Measurements from ENCODE around the gene NOTCH1. TPM values are rescaled to one million over a fixed set of nuclear protein-coding genes. Genes with fewer than 3 reads are reported as not detected.

The NOTCH1 gene
- total RNA-seq, 1 experiment from 2014 or later, result 95.6 TPM

DNA sequence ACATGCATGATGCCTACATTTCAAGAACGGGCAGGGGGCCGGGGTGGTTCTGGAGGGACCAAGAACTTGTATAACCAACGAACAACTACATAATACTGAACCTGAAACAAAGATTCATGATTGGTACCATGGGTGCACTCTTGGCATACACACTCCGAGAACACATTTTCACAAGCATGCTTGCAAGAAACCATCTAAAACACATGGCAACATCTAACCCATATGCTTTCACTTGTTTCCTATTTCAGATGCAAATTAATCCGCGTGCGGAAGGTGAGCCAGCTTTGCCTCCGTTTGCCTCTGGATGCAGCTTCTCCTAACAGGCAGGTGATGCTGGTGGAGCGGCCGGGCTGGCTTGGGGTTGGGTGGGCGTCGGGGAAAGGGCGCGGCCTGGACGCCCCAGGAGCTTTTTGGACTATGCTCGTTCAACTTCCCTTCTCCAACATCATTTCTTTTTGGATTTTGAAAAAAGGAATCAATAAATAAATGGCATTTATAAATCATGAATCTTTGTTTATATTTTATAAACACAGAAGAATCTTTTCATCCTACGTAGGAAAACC, 50.5 kb downstream of the NOTCH1 start:
- Mint-ChIP-seq H3K27ac (no peak overlapping the region), H3K9me3 (peaks cover 3% of the 10 kb centered on the region; the same call in 1 of the 2 replicates), H3K27me3 (ENCODE audit: low read depth) (no peaks in the 10 kb centered on the region), H3K4me3 (no peak overlapping the region), H3K4me1 (no peaks in the 10 kb centered on the region), H3K36me3 (peaks cover 13% of the 10 kb centered on the region; the same call in 1 of the 2 replicates)
- ChIA-PET POLR2A (interaction anchor here (0.6 kb wide), 1 partner anchor 77 kb away, joined by 3 read pairs; no protein-coding TSS in a partner anchor), CTCF (interaction anchor here (1.2 to 1.4 kb wide), 2 partner anchors 10 to 35 kb away, joined by 3 to 4 read pairs; no protein-coding TSS in a partner anchor)
- DNase-seq (ENCODE audit: low spot score) (no peak), ATAC-seq (no peak)
- TF ChIP-seq NFYB (CRISPR knock-in tag; conservative IDR thresholded peaks at IDR 0.05; ENCODE audit: low read depth) (no peak), ZNF219 (CRISPR knock-in tag; IDR thresholded peaks at IDR 0.05; ENCODE audit: borderline replicate concordance) (no peak), FOXJ3 (CRISPR knock-in tag; IDR thresholded peaks at IDR 0.05; ENCODE audit: borderline replicate concordance) (no peak), SP1 (CRISPR knock-in tag; conservative IDR thresholded peaks at IDR 0.05) (no peak), RORB (CRISPR knock-in tag; IDR thresholded peaks at IDR 0.05) (no peak), HMGXB4 (CRISPR knock-in tag; IDR thresholded peaks at IDR 0.05) (no peak), PREB (CRISPR knock-in tag; IDR thresholded peaks at IDR 0.05; ENCODE audit: borderline replicate concordance) (no peak), PRDM15 (CRISPR knock-in tag; IDR thresholded peaks at IDR 0.05) (no peak), MYBL2 (CRISPR knock-in tag; IDR thresholded peaks at IDR 0.05) (no peak), ESRRA (CRISPR knock-in tag; IDR thresholded peaks at IDR 0.05; ENCODE audit: borderline replicate concordance) (no peak), ARID4B (CRISPR knock-in tag; IDR thresholded peaks at IDR 0.05; ENCODE audit: borderline replicate concordance) (no peak)
- TF ChIP-seq, protein P1, sequence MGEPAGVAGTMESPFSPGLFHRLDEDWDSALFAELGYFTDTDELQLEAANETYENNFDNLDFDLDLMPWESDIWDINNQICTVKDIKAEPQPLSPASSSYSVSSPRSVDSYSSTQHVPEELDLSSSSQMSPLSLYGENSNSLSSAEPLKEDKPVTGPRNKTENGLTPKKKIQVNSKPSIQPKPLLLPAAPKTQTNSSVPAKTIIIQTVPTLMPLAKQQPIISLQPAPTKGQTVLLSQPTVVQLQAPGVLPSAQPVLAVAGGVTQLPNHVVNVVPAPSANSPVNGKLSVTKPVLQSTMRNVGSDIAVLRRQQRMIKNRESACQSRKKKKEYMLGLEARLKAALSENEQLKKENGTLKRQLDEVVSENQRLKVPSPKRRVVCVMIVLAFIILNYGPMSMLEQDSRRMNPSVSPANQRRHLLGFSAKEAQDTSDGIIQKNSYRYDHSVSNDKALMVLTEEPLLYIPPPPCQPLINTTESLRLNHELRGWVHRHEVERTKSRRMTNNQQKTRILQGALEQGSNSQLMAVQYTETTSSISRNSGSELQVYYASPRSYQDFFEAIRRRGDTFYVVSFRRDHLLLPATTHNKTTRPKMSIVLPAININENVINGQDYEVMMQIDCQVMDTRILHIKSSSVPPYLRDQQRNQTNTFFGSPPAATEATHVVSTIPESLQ (CRISPR knock-in tag; IDR thresholded peaks at IDR 0.05), result no peak
- TF ChIP-seq, protein P2, sequence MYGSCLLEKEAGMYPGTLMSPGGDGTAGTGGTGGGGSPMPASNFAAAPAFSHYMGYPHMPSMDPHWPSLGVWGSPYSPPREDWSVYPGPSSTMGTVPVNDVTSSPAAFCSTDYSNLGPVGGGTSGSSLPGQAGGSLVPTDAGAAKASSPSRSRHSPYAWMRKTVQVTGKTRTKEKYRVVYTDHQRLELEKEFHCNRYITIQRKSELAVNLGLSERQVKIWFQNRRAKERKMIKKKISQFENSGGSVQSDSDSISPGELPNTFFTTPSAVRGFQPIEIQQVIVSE (CRISPR knock-in tag; IDR thresholded peaks at IDR 0.05; ENCODE audit: borderline replicate concordance), result no peak
- TF ChIP-seq, protein P3, sequence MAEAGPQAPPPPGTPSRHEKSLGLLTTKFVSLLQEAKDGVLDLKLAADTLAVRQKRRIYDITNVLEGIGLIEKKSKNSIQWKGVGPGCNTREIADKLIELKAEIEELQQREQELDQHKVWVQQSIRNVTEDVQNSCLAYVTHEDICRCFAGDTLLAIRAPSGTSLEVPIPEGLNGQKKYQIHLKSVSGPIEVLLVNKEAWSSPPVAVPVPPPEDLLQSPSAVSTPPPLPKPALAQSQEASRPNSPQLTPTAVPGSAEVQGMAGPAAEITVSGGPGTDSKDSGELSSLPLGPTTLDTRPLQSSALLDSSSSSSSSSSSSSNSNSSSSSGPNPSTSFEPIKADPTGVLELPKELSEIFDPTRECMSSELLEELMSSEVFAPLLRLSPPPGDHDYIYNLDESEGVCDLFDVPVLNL (CRISPR knock-in tag; IDR thresholded peaks at IDR 0.05; ENCODE audit: borderline replicate concordance, low read depth), result no peak
- TF ChIP-seq, protein P4, sequence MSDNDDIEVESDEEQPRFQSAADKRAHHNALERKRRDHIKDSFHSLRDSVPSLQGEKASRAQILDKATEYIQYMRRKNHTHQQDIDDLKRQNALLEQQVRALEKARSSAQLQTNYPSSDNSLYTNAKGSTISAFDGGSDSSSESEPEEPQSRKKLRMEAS (CRISPR knock-in tag; IDR thresholded peaks at IDR 0.05), result no peak
- TF ChIP-seq, protein P5, sequence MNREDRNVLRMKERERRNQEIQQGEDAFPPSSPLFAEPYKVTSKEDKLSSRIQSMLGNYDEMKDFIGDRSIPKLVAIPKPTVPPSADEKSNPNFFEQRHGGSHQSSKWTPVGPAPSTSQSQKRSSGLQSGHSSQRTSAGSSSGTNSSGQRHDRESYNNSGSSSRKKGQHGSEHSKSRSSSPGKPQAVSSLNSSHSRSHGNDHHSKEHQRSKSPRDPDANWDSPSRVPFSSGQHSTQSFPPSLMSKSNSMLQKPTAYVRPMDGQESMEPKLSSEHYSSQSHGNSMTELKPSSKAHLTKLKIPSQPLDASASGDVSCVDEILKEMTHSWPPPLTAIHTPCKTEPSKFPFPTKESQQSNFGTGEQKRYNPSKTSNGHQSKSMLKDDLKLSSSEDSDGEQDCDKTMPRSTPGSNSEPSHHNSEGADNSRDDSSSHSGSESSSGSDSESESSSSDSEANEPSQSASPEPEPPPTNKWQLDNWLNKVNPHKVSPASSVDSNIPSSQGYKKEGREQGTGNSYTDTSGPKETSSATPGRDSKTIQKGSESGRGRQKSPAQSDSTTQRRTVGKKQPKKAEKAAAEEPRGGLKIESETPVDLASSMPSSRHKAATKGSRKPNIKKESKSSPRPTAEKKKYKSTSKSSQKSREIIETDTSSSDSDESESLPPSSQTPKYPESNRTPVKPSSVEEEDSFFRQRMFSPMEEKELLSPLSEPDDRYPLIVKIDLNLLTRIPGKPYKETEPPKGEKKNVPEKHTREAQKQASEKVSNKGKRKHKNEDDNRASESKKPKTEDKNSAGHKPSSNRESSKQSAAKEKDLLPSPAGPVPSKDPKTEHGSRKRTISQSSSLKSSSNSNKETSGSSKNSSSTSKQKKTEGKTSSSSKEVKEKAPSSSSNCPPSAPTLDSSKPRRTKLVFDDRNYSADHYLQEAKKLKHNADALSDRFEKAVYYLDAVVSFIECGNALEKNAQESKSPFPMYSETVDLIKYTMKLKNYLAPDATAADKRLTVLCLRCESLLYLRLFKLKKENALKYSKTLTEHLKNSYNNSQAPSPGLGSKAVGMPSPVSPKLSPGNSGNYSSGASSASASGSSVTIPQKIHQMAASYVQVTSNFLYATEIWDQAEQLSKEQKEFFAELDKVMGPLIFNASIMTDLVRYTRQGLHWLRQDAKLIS (CRISPR knock-in tag; IDR thresholded peaks at IDR 0.05; ENCODE audit: borderline replicate concordance), result no peak

All from WTC11 (cell line).